NCI-H1092 treated with DMSO at 0.1 percent for 48 hours (cell line): ENCODE results near the gene ZMPSTE24.
"Not testable (repeated sequence)": the region's sequence is repeated elsewhere in the genome, so short reads cannot be mapped to it uniquely, and the experiment has no call there.

Source experiments
- DNase-seq: peaks from one replicate; lab custom pipeline; 2025; lab: John Stamatoyannopoulos, UW

Gene ZMPSTE24

DNA sequence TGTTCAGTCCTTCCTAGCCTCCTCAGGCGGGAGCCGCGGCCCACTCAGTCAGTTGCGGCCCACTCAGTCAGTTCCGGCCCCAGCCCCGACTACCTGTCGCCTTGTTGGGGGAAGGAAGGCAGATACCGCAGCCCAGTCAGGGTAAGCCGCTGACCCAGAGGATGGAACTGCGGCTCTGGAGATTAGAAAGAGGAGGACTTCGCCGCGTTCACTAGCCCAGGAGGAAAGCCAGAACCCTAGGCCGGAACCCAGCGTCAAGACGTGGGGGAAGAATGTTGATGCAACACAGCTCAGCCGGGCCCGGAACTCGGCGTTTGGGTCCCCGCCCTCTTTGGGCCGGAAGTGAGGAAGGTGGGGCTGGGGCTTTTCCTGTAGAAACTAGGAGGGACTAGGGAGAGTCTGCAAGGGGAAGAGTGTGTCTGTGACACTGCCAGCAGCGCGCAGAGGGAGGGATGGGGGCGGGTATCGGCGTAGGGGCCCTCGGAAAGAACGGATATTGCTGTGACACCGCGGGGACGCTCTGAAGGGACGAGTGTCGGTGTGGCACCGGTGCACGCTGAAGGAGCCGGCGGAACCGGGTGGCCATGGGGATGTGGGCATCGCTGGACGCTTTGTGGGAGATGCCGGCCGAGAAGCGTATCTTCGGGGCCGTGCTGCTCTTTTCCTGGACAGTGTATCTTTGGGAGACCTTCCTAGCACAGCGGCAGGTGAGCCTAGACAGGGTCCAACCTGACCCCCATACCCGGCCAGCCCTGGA, at the start of gene ZMPSTE24:
Gene ZMPSTE24, plus strand, starts transcription at position 549 of the 757 bp plus-strand sequence. Its CDS starts 36 bp downstream, at position 585.
- peak; percentile 100 for DNase-seq

DNA sequence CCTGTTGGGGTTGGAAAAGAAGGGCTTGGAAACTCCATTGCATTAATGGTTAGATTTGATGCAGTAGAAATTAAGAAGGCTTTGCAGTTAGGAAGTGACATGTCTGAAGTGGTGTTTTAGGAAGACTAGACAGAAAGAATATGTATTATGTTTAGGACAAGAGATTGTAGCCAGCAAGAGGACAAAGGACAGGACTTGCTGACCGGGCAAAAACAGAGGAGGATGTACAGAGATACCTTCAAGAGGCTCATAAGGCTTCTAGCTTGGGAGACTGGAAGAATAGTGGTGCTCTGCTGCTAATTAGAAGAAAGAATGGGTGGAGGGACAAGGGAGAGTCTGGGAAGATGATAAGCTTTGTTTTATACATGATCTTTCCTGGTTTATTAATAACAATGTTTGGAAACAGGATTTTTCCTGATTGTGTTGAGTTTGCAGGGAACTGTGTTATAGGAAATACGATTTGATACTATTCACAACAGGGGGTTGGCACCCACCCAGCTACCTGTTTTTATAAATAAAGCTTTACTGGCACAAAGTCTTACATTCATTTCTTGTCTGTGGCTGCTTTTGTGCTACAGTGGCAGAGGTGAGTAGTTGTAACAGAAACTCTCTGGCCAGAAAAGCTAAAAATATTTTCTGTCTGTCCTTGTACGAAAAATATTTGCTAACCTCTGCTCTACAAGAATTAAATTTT, 47.4 kb upstream of the ZMPSTE24 start:
- no peak for DNase-seq

DNA sequence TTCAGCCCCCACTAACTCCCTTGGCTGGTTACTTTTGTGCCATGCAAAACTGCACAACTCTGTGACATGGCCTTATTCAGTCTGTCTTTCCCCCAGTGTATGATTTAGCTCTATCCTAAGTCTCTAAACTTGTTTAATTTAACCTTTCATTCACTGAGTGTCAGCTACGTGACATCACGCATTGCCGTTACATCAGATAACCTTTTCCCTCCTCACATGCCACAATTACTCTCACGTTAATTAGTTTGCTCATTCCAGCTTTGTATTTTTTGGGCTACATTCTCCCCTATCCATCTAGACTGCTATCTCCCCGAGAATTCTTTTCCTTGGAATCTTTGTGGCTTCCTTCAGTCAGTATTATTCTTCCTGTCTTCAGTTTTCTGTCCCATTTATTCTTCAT, 39.7 kb upstream of the ZMPSTE24 start:
- no peak for DNase-seq

DNA sequence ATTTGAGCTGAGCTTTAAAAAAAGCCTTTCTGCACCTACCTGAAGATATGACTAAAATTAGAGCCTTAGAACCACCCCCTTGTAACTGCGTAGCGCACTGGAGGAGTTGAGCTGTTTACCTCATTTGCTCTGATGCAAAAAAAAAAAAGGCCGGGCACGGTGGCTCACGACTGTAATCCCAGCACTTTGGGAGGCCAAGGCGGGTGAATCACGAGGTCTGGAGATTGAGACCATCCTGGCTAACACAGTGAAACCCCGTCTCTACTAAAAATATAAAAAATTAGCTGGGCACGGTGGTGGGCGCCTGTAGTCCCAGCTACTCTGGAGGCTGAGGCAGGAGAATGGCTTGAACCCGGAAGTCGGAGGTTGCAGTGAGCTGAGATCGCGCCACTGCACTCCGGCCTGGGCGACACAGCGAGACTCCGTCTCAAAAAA, 36.5 kb upstream of the ZMPSTE24 start:
- DNase-seq = not testable (repeated sequence)

DNA sequence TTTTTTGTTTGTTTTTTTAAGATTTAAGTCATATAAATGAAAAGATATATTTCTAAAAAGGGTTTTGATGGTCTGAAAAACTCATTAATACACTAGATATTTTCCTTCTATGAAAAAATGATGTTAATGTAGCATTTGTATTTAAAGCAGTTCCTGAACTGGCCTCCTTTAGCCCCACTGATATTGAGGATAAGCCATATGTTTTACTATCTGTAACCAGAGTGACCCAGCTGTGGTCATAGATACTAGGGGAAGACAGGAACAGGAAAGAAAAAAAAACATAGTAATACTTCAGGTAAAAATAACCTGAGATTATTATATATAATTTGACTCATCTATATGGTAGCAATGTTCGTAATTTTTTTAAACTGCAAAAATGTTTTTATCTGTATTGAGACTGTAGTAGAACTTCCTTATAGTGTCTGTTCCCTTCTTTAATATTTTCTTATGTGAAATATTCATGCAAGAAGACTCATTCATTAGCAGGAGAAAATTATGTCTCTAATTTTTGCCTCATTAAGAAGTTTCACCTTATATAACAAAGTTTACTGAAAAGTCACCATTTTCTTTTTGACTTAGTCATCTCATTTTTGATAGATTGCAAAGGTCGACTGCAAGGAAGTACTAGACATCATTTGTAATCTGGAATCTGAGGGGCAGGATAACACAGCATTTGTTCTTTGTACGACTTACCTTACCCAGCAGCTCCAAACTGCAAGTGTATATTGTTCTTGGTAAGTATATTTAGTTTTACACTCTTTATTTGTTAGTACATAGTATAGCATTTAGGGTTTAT, 35.9 kb upstream of the ZMPSTE24 start:
- DNase-seq = no peak

DNA sequence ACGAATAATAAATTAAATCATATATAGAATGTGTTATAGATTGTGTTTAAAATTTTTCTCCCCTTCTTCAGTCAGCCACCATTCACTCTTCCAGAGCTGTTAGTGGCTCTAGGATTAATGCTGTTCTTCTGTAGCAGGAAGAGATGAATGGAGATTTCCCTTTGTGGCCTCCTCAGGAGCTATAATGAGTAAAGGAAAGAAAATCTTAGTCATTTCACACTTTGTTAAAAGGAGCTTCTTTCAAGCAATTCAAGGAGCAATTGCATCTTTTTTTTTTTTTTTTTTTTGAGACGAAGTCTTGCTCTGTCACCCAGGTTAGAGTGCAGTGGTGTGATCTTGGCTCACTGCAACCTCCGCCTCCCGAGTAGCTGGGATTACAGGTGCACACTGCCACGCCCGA, 34.0 kb upstream of the ZMPSTE24 start:
- DNase-seq = no peak

DNA sequence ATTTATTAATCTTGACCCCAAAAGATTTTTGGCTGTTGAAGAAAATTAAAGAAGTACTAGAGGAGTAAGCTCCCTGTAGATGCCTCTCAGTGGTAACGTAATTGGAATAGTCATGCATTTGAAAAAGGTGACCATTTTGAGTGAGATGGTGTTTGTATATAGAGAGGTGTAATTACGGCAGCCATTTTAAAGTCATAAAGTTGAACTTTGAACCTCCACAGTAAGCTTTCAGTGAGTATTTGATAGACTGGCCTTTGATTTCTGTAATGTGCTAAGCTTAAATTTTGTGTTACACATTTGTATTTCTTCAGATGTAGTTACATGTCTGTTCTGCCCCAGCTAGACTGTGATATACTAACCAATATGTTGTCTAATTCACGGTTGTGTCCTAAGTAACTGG, 31.8 kb upstream of the ZMPSTE24 start:
- DNase-seq = no peak

DNA sequence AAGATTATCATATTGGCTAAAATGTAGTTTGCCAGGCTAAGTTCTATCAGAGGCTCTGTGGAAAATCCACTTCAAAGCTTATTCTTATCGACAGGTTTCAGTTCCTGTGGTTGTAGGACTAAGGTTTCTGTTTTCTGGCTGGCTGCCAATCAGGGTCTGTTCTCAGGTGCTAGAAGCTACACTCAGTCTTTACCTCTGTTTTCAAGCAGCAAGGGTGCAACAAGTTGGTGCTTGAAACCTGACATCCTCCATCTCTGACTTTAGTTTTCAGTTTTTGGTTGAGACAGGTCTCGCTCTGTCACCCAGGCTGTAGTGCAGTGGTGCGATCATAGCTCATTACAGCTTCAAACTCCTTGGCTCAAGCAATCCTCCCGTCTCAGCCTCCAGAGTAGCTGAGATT, 25.6 kb upstream of the ZMPSTE24 start:
- DNase-seq = no peak

DNA sequence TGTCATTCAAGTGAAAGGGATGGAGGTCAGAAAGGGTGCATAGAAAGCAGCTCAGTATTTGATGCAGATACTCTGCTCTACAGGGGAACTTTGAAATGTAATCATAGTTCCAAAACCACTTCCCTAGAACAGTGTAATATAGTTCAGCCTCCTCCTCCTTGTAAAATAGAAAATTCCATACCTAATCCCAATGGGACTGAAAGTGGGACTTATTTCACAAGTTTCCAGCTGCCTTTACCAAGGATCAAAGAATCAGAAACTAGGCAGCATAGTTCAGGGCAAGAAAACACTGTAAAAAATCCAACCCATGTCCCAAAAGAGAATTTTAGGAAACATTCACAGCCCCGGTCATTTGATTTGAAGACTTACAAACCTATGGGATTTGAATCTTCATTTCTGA, 18.4 kb upstream of the ZMPSTE24 start:
- DNase-seq = no peak

DNA sequence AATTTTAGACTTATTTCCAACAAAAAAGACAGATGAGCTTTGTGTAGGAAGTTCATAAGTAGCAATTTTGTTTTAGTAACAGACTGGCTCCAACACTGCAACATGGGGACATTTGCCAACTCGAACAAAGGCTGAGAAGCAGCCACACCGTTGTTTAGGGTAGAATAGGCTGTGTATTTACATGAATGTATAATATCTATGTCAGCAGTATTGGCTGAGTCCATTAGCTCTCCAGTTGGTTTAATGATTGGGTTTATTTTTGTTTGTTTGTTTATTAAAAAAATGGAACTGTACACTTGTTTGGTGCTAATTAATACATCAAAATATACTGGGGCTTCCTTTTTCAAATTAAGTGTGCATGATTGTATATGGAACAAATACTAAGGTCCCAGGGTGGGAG, 17.6 kb upstream of the ZMPSTE24 start:
- DNase-seq = no peak

DNA sequence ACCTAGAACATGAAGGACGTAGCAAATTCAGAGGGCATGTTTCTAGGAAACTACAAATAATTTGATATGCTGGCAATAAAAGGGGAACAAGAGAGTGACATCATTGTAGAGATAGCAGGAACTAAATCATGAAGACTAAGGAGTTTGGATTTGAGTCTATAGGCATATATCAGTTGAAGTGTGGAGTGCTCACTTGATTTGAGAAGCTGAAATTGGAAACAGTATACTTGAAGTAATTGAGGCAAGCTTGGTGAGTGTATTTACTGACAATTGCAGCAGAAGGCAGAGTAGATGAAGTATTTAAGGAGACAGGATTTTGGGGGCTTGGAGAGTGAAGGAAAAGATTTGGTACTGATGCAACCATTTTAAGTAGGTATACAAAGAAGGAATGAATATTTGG, 16.7 kb upstream of the ZMPSTE24 start:
- no peak for DNase-seq

DNA sequence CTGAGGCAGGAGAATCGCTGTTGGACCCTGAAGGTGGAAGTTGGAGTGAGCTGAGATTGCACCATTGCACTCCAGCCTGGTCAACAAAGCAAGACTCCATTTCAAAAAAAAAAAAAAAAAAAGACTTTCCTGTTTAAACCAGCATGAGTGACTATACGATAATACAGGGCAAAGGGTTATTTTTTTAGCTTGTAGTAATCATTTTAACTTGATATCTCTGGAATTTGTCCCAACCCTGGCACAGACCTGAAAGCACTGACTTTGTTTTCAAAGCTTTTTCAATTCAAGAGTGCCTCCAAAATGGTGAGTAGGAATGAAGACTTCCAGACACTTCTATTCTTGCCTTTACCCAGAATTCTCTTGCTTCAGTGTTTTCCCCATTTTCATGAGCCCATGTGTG, 14.7 kb upstream of the ZMPSTE24 start:
- DNase-seq = no peak

DNA sequence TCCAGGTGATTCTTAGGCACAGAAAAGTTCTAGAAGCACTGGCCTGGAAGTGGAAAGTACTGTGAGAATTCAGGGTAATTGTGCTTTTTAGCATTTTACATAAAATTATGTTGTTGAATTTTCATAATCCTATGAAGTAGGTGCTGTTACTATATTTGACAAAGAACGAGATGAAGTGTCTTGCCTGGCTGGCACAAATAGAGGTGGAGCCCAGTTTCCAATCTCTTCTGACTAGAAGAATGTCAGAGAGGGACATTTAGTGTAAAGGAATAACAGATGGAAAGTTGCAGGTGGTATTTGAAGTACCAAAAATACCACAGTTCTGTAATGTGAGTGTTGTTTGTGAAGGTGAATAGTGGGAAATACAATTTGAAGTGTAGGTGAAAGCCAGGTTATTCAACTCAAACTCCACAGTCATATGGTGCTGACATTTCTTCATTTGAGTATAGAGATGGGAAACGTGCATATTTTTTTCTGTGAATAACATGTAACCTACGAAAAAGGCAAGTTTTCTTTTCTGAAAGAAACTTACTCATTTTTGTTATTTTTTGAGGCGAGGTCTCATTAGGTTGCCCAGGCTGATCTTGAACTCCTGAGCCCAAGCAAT, 13.8 kb upstream of the ZMPSTE24 start:
- no peak for DNase-seq

DNA sequence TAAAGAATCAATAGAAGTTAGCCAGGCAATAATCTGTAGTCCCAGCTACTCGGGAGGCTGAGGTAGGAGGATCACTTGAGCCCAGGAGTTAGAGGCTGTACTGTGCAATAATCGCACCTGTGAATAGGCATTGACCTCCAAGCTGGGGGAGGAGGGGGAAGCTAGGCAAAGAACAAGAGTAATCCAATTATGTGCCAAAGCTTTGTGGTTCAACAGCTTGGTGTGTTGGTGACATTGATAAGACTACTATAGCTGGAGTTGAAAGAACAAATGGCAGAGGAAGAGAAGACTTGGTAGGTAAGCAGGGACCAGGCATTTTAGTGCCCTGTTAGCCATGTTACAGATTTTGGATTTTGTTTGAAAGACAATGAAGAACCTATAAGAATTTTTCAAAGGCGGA, 12.3 kb upstream of the ZMPSTE24 start:
- DNase-seq = no peak

DNA sequence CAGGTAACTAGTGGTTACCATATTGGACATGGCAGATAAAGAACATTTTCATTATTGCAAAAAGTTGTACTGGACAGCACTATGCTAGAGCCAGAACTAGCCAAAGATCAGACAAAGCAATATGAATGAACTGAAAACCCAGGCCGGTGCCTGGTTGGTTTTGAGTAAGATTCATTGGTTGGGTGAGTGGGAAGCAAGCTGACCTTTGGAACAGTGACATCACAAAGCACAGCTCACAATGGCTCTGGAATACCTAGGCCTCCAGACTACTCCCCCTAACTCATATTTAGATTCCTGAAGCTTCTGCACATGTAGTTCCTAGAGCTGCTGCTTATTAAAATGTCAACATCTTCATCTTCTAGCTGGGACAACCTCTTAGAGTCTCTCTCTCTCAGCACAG, 10.4 kb upstream of the ZMPSTE24 start, which contains the start of gene TMCO2:
Gene TMCO2, plus strand, starts transcription at position 283 of the 400 bp plus-strand sequence. Its CDS starts 57 bp downstream, at position 340.
- no peak for DNase-seq

DNA sequence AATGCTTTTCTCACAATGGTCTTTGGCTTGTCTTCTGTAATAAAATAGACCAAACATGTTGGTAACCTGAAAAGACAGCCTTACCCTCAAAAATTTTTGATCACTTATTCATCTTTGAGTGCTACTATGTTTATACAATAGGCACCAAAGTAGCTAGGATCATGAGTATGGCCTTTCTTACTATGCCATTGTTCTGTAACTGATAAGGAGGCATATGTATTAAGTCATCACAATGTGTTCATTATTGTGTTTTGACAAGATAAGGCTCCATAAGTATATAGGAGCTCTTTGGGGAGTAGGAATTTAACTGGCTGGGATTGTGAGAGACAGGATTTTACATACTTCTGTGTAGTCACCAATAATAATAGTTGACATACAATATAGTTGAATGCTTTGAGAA, 9.6 kb upstream of the ZMPSTE24 start:
- no peak for DNase-seq

DNA sequence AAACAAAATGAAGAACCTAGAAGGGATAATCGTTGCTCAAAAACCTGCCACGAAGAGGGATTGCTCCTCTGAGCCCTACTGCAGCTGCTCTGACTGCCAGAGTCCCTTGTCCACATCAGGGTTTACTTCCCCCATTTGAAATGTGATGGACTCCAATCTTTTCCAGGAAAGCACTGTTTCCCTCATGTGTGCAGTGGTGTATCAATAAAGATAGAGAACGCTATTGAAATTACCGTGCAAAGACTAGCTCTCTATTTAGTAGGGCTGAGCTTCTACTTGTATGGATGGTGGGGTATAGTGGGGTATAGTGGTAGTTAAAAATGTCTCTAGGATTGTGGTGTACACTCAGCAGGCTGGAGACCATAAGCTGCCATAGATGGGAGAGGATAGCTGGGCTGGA, 6.6 kb upstream of the ZMPSTE24 start:
- no peak for DNase-seq

DNA sequence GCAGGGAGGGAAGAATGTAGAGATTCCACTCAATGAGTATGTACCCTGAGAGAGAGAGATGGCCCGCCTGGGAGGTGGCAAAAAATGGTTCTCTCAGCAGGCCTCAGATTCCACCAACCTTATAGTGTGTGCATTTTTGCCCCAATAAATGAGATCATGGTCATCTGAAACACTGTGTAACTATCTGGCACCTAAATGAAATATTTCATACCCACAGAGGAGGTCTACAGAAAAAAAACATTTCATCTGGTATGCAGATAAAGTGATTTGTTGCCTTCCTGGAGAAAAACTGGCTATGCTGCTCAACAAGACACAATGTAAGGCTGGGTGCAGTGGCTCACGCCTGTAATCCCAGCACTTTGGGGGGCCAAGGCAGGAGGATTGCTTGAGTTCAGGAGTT, 5.4 kb upstream of the ZMPSTE24 start:
- DNase-seq = no peak

DNA sequence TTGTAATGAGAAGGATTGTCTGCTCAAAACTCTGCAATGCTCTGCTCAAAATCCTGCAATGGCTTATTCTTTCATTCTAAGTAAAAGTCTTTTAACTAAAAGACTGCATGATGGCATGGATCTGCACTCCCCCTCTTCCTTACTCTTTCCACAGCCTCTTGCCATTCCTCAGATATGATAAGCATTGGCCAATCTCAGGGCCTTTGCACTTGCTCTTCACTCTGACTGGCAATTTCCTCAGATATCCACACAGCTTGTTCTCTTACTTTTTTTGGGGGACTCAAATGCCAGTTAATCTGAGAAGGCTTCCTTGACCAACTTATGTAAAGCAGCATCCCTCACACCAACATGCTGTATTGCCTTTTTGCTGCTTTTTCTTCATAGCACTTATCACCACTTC, 2.8 kb upstream of the ZMPSTE24 start:
- no peak for DNase-seq

DNA sequence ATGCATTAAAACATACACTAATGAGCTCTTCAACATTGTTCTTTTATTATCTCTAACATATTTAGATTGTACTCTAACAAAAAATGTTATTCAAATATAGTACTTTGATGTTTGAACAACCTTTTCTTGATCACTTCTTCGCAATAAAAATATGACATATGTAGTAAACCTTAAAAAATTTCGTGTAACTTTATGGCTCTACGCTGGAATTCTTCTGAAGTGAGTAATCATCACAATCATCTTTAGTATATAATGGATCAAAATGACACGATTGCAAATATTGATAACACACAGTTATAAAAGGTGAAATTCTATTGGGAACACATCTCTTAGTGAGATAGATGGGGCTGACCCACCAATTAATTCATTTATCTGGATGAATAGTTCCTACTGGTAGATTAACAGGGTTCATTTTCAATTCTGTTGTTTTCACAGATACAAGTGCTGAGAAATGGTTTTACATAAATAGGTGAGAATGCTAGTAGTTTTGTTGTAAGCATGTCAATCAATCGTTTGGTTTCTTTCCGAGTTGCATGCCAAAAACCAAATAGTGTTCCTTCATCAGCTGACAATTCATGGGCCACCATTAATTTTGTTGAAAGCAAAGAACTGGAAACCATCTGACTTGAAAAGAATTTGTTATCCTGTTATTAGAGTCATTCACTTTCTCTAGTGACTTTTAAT, 1.5 kb upstream of the ZMPSTE24 start:
- DNase-seq = no peak

DNA sequence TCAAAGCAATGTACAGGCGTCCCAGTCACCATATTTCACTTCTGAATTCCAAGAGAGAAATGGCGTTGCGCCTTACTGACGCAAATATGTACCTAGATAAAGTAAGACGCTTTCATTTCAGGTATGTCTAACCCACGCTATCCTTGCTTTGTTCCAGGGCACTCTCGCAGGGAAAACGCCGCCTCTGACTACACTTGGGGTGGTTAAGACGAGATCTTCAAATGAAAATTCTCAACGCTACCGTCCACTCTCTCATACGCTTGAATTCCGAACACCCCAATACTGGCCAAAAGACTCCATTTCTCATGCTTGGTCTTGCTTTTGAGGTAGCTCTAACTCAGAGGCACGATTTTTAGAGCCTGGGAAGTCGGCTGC, 736 bp upstream of the ZMPSTE24 start:
- DNase-seq = peak; percentile 96

DNA sequence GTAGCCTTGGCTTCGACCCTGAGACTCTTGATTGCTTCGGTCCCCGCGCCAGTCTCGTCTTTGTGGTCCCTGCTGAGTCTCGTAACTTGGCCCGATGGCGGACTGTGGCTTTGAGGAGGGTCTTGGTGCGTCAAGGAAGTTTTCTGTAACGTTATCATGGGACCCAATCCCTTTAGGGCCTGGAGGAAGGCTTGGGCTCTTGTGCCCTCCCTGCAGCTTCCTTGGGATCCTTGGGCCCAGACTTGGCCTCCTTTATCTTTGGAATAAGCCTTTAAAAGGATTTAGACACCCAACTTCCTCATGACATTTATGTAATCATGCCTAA, 371 bp downstream of the ZMPSTE24 start:
- no peak for DNase-seq
